Esophagus squamous epithelium (tissue), 4 donors: ENCODE measurements around the gene OR2M7.

Experiments
- CTCF ChIP-seq, 6 experiments: fragments of 450-650 bp in 4 of 6; fragments of 200-600 bp in 2 of 6; sonication (generic) in 2 of 6; IDR thresholded peaks; one replicate each; pipeline ENCODE4 v1.5.1; 2016 to 2019; ENCODE audit warnings: antibody characterized with exemption in 6 of 6, mild to moderate bottlenecking in 4 of 6, moderate library complexity in 4 of 6
- POLR2A ChIP-seq, 4 donors: fragments of 450-650 bp; IDR thresholded peaks; one replicate each; pipeline ENCODE4 v1.6.1; 2017; ENCODE audit warnings: antibody characterized with exemption in 4 of 4, mild to moderate bottlenecking in 4 of 4, moderate library complexity in 3 of 4

- TF ChIP-seq CTCF (IDR thresholded peaks at IDR 0.05) (no peak), POLR2A (IDR thresholded peaks at IDR 0.05) (no peak)
These were observed 46.5 kb downstream of the OR2M7 start, which contains the start of gene OR2T33 for GRCh38 chr1:248277876-248278275.
